ENCODE results near the gene POLR3C.

POLR3C gene

DNA sequence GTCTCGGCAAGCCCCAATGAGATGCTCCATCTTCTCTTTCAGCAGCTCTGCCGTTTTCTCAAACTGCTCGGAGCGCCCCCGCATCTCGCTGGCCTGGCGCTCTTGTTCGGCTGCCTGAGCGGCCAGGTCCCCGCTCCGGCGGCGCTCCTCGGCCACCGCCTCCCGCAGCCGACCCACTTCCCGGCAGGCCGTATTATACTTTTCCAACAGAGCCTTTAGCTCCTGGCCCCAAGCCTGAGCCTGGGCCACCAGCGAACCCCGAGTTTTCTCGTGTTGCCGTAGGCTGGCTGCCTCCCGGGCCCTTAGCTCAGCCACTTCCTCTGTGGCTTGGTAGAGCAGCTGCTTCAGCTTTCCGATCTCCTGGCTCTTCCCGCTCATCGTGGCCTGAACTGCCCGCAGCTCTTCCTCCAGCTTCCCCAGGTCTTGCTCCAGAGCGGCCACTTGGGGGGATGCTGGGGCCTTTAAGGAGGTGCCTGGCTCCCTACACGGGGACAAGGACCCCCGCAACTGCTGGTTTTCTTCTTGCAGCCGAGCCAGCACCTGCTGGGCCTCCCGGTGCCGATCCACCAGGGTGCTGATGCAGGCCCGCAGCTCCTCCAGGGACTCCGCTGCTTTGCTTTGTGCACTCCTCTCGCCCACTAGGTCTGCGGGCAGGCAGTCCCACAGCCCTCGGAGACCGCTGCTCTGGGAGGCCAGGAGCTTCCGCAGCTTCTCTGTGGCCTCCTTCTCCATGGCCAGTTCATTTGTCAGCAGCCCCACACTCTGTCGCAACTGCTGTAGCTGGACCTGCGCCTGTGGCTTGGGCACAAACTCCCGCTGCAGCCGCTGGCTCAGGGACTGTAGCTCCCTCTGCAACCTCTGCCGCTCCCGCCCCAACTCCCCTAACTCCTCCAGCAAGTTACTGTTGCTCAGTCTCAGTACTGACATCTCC is 48.3 kb downstream of the POLR3C start:
- DNase-seq, result no peak

DNA sequence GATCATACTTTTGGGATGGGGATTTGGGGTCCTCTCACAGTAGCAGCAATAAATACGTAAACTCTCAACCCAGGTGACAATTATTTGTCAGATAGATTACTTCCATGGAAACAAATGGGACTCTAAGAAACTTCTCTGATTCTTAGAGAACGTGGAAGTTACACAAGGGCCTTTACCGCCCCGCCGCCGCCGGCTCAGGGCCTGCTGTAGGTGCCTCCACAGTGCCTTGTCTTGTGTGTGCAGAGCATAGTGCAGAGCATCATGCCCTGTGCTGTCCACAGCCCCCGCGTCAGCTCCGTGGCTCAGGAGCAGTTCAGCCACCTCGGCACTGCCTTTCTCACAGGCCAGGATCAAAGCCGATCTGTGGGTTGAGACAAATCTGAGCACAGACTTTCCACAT is 50.6 kb downstream of the POLR3C start:
- DNase-seq, result no peak

DNA sequence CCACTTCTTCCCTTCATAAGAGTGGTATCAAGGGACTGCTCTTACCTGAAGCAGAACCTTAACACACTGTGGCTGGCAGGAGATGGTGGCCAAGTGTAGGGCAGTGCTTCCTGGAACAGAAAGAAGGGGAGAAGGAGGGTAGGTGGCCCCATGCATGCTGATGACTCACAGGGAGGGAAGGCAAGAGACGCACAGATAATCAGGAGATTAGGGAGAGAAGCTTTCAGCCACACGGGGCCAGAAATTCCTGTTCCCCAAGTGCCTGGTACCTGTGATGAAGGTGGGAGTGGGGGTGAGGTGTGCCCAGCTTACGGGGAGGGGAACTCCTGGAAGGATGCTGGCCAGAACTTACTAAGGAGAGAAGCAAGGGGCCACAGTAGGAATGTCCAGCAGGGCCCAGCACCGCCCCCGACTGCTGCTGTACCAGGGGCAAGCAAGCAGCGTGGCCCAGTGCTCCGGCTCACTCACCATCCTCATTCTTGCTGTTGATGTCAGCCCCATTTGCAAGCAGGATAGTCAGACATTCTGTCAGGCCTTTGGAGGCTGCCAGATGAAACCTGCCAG is 54.0 kb downstream of the POLR3C start:
- no peak for DNase-seq

DNA sequence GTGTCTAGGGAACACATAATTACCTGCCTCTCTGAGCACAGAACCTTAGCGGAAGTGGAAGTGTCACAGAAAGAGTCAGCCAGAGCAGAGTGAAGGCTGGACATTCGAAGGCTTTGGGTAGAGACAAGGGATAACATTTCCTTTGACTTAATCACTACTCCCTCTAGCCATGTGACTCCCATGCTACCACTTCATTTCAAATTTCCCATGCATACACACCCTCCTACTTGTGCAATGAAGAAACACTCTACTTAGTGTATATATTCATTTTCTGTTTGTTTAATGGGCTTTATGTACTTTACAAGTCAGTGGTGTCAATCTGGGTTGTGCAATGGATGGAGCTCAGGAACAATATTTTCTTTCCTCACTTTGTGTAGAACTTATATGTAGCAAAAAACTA is 54.7 kb downstream of the POLR3C start:
- no peak for DNase-seq

DNA sequence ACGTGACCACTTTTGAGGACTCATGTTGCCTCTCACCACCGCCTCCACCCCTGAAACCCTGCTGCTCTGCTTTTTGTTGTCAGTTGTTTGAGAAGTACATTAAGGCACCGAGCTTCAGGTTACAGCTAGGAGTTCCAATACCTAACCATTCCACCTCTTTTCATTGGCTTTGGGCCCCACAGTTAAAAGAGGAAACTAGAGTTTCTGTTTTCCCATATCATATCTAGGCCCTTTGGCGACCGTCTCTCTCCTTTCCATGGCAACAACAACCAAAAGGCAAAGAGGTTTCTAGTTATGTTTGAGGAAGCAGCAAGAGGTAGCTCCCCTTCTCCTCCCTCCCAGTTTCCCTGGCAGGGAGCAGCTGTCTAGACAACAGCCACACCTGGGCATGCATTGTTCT is 55.8 kb downstream of the POLR3C start:
- DNase-seq, result peak; percentile 99 to 100

DNA sequence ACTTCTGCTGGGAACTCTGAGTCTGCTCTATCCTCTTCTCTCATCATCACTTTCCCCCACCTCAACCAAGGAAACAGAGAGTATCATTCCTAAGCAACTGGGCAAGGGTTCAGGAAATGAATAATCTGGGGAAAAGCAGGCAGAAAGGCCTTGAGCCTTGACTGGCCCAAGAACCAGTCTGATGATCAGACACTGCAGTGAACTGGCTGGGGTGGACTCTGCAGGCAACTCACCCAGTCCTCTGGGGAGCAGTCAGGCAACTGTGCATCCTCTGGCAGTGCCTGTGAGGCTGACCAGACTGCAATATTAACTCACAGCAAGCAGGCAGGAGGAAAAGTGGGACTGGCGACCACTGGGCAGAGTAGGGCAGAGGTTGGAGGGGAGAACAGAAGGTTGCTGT is 60.7 kb downstream of the POLR3C start:
- no peak for DNase-seq

DNA sequence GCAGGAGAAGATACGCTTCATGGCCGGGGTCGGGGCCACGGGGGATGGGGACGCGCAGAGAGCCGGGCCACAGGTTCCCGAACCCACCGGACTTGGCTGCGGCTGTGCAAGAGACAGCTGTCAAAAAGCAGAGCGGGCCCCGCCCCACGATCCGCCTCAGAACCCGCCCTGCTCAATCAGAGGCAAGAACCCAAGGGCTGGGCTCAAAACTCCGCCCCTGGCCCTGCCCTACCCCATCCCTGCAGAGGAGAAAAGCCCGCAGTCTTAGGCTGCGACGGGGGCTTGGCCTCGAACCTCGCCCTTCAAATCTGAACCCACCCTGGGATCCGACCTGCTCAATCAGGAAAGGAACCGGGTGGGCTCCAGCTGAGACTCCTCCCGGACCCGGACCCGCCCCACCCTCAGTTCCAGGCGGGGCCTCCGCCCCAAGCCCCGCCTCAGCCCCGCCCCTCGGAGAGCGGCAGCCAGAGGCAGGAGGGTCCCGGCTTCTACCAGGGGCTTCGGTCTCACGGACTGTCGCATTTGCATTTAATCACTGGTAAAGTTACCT is 61.8 kb downstream of the POLR3C start, which contains the start of gene ANKRD35:
Gene ANKRD35 (minus strand): TSS at position 129 of the 550 bp plus-strand sequence. CDS start 108 bp downstream, at position 21.
- peak; percentile 84 to 93 for DNase-seq

DNA sequence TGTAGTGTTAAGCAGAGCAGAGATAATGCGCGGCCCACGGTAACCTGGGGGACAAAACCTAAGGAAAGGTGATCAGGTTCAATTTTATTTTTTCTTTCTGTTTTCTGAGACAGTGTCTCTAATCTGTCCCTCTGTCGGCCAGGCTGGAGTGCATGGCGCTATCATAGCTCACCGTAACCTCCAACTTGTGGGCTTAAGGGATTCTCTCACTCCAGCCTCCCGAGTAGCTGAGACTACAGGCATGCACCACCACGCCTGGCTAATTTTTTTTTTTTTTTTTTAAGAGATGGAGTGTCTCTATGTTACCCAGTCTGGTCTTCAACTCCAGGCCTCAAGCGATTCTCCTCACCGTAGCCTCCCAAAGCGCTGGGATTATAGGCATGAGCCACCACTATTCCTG is 62.4 kb downstream of the POLR3C start:
- DNase-seq, result no peak

DNA sequence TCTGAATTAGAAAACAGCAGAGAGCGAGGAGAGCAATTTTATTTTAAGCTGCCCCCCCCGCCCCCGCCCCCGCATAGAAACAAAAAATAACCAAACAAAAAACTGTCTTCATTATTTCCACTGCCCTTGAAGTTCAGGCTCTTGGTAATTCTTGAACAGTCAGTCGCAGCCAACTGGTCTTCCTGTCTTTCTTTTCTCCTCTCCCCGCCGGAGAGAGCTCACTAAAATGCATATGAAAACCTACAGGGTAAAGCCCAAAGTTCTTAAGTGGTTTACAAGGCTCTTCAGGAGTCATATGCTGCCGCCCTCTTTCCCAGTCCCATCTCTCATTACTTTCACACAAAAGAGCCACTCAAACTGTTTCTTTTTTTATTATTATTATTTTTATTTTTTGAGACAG is 62.8 kb downstream of the POLR3C start:
- no peak for DNase-seq

DNA sequence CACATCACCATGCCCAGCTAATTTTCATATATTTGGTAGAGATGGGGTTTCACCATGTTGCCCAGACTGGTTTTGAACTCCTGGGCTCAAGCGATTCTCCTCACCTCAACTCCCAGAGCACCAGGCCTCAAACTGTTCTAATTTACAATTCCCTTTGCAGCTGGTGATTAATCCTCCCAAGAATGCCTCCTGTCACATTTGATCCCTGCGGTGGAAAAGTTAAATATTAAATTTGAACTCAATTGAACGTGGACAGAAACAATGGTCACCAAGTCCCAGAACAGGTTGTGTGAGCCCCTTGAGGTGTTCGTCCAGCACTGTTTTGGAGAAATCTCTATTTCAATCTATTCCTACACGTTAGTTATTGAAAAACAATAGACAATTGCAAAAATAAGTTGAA is 63.6 kb downstream of the POLR3C start:
- no peak for DNase-seq

DNA sequence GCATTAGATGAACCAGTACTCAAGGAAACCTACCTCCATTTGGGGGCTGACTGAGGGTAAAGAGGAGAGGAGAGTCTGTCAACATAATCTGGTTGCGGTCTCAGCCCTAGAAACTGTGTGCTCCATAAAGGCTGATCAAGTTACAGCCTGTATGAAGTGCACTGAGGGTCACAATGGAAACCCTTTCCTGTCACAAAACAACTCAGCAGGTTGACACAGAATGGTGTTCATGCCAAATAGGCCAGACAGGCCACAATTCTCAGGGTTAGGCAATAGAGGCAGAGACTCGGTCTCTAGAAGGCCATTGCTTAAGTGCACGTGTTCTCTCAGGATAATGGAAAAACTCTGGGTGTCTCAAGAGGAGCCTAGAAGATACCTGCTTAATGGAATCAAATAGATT is 65.7 kb downstream of the POLR3C start:
- peak; percentile 18 to 79 for DNase-seq

DNA sequence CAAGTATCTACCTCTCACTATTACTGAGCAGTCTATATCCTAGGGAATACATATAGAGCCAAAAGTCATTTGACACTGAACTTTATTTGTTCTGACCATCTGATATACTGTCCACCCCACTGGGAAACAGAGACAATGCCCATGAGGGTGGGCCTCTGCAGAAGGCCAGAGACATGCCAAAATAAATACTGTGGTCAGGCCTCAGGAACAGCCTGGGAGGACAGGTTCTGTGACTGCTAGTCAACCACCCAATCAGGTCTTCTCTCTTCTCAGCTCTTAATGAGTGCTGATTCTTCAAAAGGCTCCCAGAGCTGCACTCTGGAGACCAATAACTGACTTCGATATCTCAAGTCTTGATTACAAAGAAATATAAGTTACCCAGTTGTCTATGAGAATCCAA is 67.1 kb downstream of the POLR3C start:
- peak; percentile 21 to 83 for DNase-seq

DNA sequence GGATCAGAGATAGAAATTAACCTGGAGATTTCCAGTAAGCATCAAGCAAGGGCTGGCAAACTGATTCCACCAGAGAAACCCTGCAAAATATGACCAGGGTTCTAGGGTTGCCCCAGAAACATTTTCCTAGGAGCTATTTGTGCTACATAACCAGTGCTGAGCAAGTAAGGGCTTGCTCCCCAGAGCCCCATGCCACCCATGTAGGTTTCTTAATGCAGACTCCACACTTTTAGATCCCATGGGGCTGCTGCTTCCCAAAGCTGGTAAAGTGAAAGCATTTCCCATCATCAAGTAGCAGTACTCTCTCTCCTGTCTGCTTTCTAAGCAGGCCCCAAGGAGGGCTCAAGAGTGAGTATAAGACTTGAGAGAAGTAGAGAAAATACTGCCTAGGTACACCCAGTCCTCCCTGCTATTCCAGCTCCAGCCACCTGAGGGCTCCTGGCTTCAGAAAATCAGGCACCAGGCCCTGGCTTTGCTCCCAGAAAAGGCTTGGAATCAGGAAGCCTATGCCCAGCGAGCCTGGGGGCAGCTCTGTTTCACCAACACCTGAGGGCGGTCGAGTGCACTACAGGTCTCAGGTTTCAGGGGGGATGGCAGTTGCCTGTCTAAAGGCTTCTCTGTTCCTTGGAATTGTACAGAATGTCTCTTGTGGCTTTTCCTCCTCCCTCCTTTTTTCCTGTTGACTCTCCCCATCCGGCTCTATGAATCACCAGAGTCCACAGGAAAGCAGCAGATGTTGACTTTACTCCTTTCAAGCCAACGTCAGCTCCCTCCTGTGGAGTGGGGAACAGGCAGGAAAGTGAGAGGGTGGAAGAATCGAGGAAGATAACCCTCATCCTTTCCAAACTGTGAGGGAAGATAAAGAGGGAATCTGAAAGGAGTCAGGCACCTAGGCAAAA is 67.8 kb downstream of the POLR3C start:
- peak; percentile 99 for DNase-seq

DNA sequence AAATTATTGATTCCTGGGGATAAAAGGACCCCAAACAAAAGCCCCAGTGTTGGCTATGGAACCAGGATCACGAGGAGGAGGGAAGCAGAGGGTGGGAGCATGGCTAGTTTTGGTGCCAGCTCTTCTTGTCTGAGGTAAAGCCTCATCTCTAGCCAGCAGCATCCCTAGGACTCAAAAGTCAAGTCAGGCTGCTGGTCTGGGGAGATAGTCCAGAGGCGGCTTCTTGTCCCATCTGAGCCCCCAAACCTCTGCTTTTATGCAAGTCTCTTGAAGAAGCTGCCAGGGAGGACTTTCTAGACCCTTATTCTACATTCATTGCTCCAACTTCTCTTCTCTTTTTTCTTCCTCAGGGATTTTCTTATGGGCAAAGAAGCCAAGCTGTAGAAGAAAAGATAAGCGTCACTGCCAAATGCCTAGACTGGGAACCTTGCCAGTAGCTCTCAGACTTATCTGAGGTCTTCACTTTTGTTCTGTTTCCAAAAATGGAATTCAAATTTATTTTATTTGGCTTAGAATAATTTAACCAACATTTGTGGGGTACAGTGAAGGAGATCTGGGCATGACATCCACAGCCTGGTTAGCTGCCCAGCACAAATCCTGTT is 68.6 kb downstream of the POLR3C start:
- no peak for DNase-seq

DNA sequence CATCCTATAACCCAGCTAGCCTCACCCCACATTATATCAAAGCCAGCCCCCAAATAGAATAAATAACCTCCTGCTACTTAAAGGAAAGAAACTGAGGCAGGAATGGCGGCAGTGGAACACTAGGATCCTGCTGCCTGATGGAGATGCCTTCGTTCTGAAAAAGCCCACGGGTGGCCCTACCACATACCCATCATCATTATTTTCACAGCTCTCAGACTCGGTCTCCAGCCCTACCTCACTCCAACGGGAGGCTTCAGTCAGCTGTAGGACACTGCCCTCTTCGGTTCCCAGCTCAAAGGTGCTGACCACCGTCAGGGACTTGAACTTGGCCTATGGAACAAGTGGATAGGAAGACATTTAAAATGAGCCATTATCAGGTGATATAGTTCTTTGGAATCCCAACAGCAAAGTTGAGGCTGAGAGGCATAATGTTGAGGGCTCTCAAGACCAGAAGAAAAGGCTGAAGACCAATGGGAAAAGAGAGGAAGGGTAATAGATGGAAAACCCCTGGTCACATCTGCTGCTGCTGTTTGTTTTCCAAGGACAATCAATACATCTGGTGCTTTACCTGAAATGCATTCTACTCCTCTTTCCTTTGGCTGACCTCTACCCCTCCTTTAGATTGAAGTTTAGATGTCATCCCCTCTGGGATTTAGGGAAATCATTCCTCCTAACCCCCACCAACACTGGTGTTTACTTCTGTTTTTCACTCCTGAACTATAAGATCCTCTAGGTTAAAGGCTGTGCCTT is 69.5 kb downstream of the POLR3C start:
- no peak for DNase-seq

All from NCI-H2081 (cell line).